ENCODE measurements around the gene CTNNB1.

Gene CTNNB1

DNA sequence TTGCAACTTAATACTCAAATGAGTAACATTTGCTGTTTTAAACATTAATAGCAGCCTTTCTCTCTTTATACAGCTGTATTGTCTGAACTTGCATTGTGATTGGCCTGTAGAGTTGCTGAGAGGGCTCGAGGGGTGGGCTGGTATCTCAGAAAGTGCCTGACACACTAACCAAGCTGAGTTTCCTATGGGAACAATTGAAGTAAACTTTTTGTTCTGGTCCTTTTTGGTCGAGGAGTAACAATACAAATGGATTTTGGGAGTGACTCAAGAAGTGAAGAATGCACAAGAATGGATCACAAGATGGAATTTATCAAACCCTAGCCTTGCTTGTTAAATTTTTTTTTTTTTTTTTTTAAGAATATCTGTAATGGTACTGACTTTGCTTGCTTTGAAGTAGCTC lies 40.3 kb downstream of the CTNNB1 start:
- TF ChIP-seq, protein P1, sequence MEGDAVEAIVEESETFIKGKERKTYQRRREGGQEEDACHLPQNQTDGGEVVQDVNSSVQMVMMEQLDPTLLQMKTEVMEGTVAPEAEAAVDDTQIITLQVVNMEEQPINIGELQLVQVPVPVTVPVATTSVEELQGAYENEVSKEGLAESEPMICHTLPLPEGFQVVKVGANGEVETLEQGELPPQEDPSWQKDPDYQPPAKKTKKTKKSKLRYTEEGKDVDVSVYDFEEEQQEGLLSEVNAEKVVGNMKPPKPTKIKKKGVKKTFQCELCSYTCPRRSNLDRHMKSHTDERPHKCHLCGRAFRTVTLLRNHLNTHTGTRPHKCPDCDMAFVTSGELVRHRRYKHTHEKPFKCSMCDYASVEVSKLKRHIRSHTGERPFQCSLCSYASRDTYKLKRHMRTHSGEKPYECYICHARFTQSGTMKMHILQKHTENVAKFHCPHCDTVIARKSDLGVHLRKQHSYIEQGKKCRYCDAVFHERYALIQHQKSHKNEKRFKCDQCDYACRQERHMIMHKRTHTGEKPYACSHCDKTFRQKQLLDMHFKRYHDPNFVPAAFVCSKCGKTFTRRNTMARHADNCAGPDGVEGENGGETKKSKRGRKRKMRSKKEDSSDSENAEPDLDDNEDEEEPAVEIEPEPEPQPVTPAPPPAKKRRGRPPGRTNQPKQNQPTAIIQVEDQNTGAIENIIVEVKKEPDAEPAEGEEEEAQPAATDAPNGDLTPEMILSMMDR (IDR thresholded peaks at IDR 0.05; ENCODE audit: low read length, missing control alignments): no peak
- DNase-seq (ENCODE audit: low read depth): peak; percentile 18
- H3K4me3 ChIP-seq (replicated peaks; ENCODE audit: low read depth, low read length): no peak overlapping the region

DNA sequence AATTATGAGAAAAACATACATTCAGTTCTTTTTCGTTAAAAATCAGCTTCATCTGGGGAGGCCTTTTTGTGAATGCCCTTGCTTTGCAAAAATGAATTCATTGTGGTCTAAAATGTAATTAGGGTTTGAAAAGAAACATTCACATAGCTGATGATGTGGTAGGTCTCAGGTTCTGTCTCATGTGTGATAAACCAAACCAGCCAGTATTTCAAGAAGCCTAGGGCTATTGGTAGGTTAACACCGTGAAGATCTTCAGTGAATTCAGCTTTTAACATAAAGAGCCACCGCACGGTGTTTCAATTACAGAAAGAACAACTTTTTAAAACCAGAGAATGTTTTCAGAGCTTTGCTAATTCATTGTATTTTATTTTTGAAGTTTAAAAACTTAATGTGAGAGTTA lies 41.9 kb downstream of the CTNNB1 start:
- TF ChIP-seq, protein P1 (IDR thresholded peaks at IDR 0.05; ENCODE audit: low read length, missing control alignments): no peak
- no peak for DNase-seq (ENCODE audit: low read depth)
- H3K4me3 ChIP-seq (replicated peaks; ENCODE audit: low read depth, low read length): no peak overlapping the region

DNA sequence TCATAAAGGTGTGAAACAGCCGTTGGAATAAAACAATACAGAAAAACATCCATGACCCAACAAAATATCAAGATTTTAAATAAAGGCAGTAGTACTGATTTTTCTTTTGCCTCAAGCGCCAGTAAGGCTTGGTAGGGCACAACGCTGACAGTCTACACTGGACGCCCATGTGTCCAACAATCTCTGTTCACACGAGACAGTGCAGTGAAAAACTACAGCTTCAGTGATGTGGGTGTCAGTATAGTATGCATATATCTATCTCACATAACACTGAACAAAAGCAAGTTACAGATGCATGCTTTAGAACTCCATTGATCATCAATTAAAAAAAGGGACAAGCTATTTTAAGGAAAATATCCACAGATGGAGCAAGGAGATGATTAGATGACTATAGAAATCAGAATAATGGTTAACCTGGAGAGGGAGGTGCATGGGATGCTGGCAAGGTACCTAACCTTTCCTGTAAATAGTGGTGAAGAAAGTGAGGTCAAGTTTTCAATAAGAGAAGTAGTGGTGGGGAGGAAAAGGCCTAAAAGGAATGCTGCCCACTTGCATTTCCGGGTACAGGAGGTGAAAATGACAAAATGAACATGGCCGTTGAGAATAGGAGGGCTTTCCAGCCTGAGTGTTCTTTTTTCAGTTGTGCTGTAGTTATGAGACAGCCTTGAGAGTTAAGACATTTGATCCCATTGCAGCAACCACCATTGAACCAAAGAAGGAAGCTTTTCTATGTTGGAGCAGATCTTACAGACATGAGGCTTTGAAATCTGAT lies 42.7 kb downstream of the CTNNB1 start:
- no peak overlapping the region for H3K4me3 ChIP-seq (replicated peaks; ENCODE audit: low read depth, low read length)
- no peak for DNase-seq (ENCODE audit: low read depth)
- TF ChIP-seq, protein P1 (IDR thresholded peaks at IDR 0.05; ENCODE audit: low read length, missing control alignments): no peak

DNA sequence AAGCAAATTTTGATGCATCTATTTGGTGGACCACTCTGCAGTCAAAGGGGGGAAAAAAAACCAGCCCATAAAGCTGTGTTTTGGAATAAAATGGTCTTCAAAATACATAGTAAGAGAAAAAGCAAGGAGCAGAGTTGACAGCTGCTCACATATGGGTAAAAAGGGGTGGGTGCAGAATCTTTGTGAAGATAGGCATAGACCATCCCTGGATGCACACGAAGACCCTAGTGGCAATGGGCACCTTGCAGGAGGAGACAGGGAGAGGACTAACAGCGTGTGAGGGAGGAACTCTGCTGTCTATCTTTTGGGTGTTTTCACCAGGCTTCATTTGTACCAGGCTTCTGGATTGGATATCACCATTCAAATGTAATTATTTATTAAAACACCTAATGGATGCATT lies 43.9 kb downstream of the CTNNB1 start:
- no peak for DNase-seq (ENCODE audit: low read depth)
- TF ChIP-seq, protein P1 (IDR thresholded peaks at IDR 0.05; ENCODE audit: low read length, missing control alignments): no peak
- H3K4me3 ChIP-seq (replicated peaks; ENCODE audit: low read depth, low read length): no peak overlapping the region

DNA sequence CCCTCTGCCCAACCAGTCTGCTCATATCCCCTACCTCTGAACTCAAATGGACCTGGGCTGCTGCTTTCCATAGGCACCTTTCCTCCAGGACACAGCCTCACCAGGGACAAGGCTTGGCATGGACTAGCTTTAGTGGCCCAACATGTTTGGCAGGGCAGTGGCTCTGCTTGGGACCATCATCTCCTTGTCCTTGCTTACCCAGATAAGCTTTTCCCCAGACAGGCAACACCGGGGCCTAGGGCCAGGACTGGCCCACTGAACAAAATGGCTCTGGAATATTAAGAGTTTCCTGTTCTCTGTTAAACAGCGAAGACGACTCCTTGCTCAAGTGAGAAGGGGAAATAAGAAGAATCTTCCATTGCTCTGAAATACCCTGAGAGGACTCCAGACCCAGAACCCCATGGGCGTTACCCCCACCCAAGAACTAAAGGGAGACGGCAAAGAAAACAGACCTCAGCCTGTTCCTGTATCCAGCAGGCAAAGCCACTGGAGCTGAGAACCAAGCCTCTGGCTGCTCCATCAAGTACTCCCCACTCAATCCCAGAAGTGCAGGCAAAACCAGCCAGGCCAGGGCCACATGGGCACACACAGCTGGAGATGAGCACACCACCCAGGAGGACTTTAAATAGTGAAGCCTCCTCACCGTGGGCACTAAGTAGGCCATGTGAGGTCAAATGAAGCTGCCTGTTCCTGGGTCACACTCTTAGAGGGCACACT lies 45.5 kb downstream of the CTNNB1 start:
- TF ChIP-seq, protein P1 (IDR thresholded peaks at IDR 0.05; ENCODE audit: low read length, missing control alignments): no peak
- no peak for DNase-seq (ENCODE audit: low read depth)
- H3K4me3 ChIP-seq (replicated peaks; ENCODE audit: low read depth, low read length): no peak overlapping the region

DNA sequence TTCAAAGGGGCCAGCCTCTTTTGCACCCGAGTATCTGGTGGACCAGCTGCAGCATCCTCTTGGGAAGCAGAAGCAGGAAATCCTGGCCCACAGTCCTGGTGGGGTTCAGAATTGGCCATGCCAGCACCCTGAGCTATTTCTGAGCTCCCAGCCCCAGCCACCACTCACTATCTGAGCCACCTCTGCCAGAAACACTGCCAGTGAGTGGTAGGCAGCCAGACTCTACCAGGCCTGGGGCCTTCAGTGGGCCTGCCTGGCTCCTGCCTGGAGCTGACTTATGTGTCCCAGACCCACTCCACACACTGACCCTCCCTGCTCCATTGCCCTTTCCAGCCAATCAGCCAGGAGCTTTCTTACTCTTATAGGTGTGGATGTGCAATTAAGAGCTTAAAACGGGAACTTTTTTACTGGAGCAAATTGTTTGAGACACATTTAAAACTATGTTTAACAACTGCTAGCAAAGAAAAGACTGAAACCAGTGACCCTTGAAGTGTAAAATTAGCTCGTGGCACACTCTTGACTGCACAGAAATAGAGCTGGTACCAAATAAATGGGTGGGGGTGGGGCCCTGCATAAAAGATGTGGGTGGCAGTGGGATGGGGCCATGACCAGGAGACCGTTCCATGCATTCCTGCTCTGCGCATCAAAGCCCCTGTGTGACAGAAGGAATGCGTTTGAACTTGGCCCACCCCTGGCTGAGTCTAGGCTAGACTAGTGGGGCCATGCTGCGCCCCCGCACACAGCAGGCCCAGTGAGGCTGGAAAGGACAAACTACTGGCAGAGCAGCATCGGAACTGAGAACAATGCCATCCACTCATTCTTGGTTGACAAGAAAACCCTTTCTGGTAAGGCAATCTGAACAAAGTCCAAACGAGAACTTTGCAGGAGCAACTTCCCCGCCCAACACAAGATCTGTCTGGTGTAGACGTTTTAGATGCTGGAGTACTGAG lies 48.0 kb downstream of the CTNNB1 start:
- no peak overlapping the region for H3K4me3 ChIP-seq (replicated peaks; ENCODE audit: low read depth, low read length)
- TF ChIP-seq, protein P1 (IDR thresholded peaks at IDR 0.05; ENCODE audit: low read length, missing control alignments): no peak
- no peak for DNase-seq (ENCODE audit: low read depth)
